Measurements from ENCODE around the gene TMEM132D. TPM values are rescaled to one million over a fixed set of nuclear protein-coding genes. Genes with fewer than 3 reads are reported as not detected.

TMEM132D gene
- total RNA-seq, 1 donor from 2014 or later: 0.18 TPM

- intact Hi-C loops (cut with DNase I): no loop called here
- no peak for ATAC-seq
- DNase-seq (ENCODE audit: low spot score): no peak
Observed at GRCh38 chr12:129034558-129035289, 869.1 kb downstream of the TMEM132D start.

- DNase-seq (ENCODE audit: low spot score) (no peak), ATAC-seq (no peak)
- intact Hi-C loops (cut with DNase I): no loop called here
Observed at GRCh38 chr12:129028844-129029243, 875.0 kb downstream of the TMEM132D start.

- DNase-seq (ENCODE audit: low spot score) (no peak), ATAC-seq (no peak)
Observed at GRCh38 chr12:129025055-129025454, 878.8 kb downstream of the TMEM132D start.

More at GRCh38 chr12:129025055-129025454, 878.8 kb downstream of the TMEM132D start:
- intact Hi-C loops (cut with DNase I): no loop called here

Measured in sciatic nerve (tissue), 2 donors.